Tibial artery (tissue), 4 donors: ENCODE data around the gene RTL10.
A peak's percentile ranks its signal among the peaks of the same experiment; 100 is the strongest.

ENCODE experiments used
- DNase-seq, 2 donors: peaks; one replicate each; pipeline ENCODE4 v3.0.0-alpha.2; 2019
- H3K27ac ChIP-seq, 2 donors: fragments of 200-600 bp; sonication (generic) in 1 of 2; 1 replicate in 1 of 2; 2 replicates in 1 of 2; pipeline ENCODE4 v1.5.1; 2018 to 2019; ENCODE audit warnings: mild to moderate bottlenecking in 1 of 2
- H3K27me3 ChIP-seq, 2 donors: fragments of 200-600 bp; sonication (generic) in 1 of 2; one replicate each; pipeline versions ENCODE4 v1.5.1 to v1.6.0; 2016 to 2019
- H3K36me3 ChIP-seq, 3 donors: fragments of 200-600 bp; sonication (generic) in 2 of 3; one replicate each; pipeline ENCODE4 v1.5.1; 2016 to 2019; ENCODE audit warnings: mild to moderate bottlenecking in 2 of 3
- H3K4me1 ChIP-seq, 4 donors: fragments of 200-600 bp; sonication (generic) in 2 of 4; 1 replicate in 3 of 4; 2 replicates in 1 of 4; pipeline ENCODE4 v1.5.1; 2016 to 2019
- H3K4me3 ChIP-seq, 2 donors: fragments of 200-600 bp; sonication (generic) in 1 of 2; 1 replicate in 1 of 2; 2 replicates in 1 of 2; pipeline ENCODE4 v1.5.1; 2018 to 2019; ENCODE audit warnings: mild to moderate bottlenecking in 2 of 2
- H3K9me3 ChIP-seq, 3 donors: fragments of 200-600 bp; sonication (generic) in 1 of 3; one replicate each; pipeline ENCODE4 v1.5.1; 2016 to 2019
- intact Hi-C: fragments of 100-400 bp; cut with DNase I; formaldehyde crosslinking; loops from one replicate; pipeline ENCODE4 v1.15.0; 2023; ENCODE audit warnings: low total_unique reads
- TF ChIP-seq, protein P1 (sequence below), 2 experiments: fragments of 200-600 bp in 1 of 2; fragments of 450-650 bp in 1 of 2; IDR thresholded peaks; one replicate each; pipeline ENCODE4 v1.5.1; 2017 to 2019; ENCODE audit warnings: antibody characterized with exemption in 2 of 2, mild to moderate bottlenecking in 1 of 2, moderate library complexity in 1 of 2

Gene RTL10

DNA sequence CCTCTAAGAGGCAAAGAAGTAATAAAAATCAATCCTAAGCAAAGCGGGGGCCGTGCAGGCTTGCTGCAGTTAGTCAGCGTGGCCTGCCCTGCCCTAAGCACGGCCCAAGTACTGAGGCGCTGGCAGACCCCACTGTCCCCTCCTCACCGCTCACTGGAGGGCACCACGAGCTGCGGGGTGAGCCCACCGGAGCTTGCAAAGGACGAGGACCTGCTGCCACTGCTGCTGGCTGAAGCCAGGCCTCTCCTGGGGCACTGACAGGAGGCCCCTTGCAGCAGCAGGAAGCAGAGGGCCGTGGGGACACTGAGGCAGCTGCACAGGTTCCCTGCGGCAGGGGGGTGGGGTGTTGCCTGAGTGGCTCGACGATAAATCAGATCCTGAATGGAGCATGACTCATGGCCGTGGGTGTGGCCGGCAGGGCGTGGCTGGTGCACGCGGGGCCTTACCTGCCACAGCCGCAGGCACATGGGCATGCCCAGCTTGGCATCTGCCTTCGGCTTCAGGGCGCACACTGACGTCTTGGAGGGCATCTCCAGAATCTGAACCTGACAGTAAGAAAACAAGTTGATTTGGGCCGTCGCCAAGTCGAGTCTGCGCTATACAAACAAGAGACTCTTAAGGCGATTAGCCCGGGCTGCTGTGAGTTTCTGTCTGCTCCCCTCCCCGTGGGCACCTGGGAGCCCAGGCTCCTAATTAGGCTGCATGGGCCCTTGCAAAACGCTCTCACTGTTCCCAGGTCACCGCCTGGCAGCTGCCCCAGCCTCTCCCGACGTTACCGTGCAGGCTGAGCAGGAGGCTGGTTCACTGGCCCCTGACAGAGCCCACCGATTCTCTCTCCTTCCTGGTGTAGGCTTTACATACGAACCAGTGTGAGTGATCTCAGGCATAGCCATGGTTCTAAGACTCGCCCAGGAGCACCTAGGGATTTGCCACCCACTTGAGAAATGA, 48.2 kb downstream of the RTL10 start:
- no peak overlapping the region for H3K27ac ChIP-seq
- peak in 1 of 2 donors; percentile 65 for DNase-seq
- H3K4me1 ChIP-seq: no peaks in the 10 kb centered on the region
- H3K9me3 ChIP-seq: no peaks in the 10 kb centered on the region
- peaks cover 0 to 31% (median 9%) of the 10 kb centered on the region in 3 donors for H3K36me3 ChIP-seq
- intact Hi-C loops: no loop called here
- TF ChIP-seq, protein P1, sequence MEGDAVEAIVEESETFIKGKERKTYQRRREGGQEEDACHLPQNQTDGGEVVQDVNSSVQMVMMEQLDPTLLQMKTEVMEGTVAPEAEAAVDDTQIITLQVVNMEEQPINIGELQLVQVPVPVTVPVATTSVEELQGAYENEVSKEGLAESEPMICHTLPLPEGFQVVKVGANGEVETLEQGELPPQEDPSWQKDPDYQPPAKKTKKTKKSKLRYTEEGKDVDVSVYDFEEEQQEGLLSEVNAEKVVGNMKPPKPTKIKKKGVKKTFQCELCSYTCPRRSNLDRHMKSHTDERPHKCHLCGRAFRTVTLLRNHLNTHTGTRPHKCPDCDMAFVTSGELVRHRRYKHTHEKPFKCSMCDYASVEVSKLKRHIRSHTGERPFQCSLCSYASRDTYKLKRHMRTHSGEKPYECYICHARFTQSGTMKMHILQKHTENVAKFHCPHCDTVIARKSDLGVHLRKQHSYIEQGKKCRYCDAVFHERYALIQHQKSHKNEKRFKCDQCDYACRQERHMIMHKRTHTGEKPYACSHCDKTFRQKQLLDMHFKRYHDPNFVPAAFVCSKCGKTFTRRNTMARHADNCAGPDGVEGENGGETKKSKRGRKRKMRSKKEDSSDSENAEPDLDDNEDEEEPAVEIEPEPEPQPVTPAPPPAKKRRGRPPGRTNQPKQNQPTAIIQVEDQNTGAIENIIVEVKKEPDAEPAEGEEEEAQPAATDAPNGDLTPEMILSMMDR (IDR thresholded peaks at IDR 0.05): no peak
- H3K27me3 ChIP-seq: no peaks in the 10 kb centered on the region
- H3K4me3 ChIP-seq: no peak overlapping the region

DNA sequence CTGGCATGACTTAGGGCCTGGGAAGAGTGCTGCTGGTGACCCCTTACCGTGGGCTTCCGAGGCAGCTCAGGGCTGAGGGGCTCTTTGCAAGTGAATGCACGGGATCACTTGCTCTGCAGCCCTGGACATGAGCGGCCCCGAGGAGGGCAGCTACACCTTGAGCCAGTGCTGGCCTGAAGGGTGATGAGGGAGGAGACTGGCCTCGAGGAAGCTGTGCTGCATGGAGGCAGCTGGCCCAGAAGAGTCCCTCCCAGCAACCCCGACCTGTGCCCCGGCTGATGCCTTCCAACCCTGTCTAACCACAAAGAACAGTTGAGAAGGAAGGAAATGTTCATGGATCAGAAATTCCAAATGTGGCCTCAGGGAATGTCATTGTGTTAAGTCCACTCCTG, 48.9 kb downstream of the RTL10 start:
- H3K36me3 ChIP-seq: peaks cover 0 to 38% (median 9%) of the 10 kb centered on the region in 3 donors
- no peaks in the 10 kb centered on the region for H3K27me3 ChIP-seq
- intact Hi-C loops: no loop called here
- no peak overlapping the region for H3K27ac ChIP-seq
- no peak overlapping the region for H3K4me3 ChIP-seq
- no peaks in the 10 kb centered on the region for H3K9me3 ChIP-seq
- no peaks in the 10 kb centered on the region for H3K4me1 ChIP-seq
- DNase-seq: peak in 1 of 2 donors; percentile 9
- TF ChIP-seq, protein P1 (IDR thresholded peaks at IDR 0.05): no peak
